CD4-positive, alpha-beta T cell treated with Interleukin-1 beta for 1 hour (primary cell): ENCODE results near the gene ACAA1.
"Not testable (repeated sequence)": the region's sequence is repeated elsewhere in the genome, so short reads cannot be mapped to it uniquely, and the experiment has no call there.

Experiments used
- DNase-seq, 2 donors: peaks; one replicate each; pipeline ENCODE4 v3.0.0-alpha.2; 2020 to 2022

Gene ACAA1

GRCh38 chr3:38153221-38153620 lies 16.3 kb upstream of the ACAA1 start:
- no peak for DNase-seq

- no peak for DNase-seq
Measured at GRCh38 chr3:38152609-38153008, 15.7 kb upstream of the ACAA1 start.

- peak; percentile 28 to 45 for DNase-seq
Measured at GRCh38 chr3:38151667-38152265, 14.8 kb upstream of the ACAA1 start.

- DNase-seq = no peak
Measured at GRCh38 chr3:38150780-38151528, 14.0 kb upstream of the ACAA1 start.

- DNase-seq = no peak
Measured at GRCh38 chr3:38149708-38150107, 12.8 kb upstream of the ACAA1 start.

- no peak for DNase-seq
Measured at GRCh38 chr3:38148311-38148882, 11.5 kb upstream of the ACAA1 start.

GRCh38 chr3:38147421-38147820 lies 10.5 kb upstream of the ACAA1 start:
- no peak for DNase-seq

- no peak for DNase-seq
Measured at GRCh38 chr3:38146504-38146903, 9.6 kb upstream of the ACAA1 start.

GRCh38 chr3:38143511-38143910 lies 6.6 kb upstream of the ACAA1 start:
- no peak for DNase-seq

GRCh38 chr3:38142959-38143358 lies 6.0 kb upstream of the ACAA1 start:
- no peak for DNase-seq

GRCh38 chr3:38141952-38142273 lies 5.0 kb upstream of the ACAA1 start:
- DNase-seq = no peak

- DNase-seq = no peak
Measured at GRCh38 chr3:38141173-38141951, 4.4 kb upstream of the ACAA1 start.

GRCh38 chr3:38140326-38141172 lies 3.6 kb upstream of the ACAA1 start:
- no peak for DNase-seq

- DNase-seq = no peak
Measured at GRCh38 chr3:38139652-38140051, 2.7 kb upstream of the ACAA1 start.

GRCh38 chr3:38139191-38139590 lies 2.3 kb upstream of the ACAA1 start:
- no peak for DNase-seq

- DNase-seq = peak; percentile 79 to 84
Measured at GRCh38 chr3:38138349-38139190, 1.6 kb upstream of the ACAA1 start, which contains the start of gene MYD88. Gene MYD88 (plus strand): TSS chr3:38138661. CDS start chr3:38138701, 40 bp downstream.

GRCh38 chr3:38137615-38138348 lies 855 bp upstream of the ACAA1 start:
- DNase-seq = peak in 1 of 2 donors; percentile 11

- DNase-seq = peak in 1 of 2 donors; percentile 12
Measured at GRCh38 chr3:38136393-38136776, 542 bp downstream of the ACAA1 start.

- DNase-seq = peak in 1 of 2 donors; percentile 30
Measured at GRCh38 chr3:38135621-38136277, 1.2 kb downstream of the ACAA1 start.

- DNase-seq = not testable (repeated sequence)
Measured at GRCh38 chr3:38134517-38135143, 2.3 kb downstream of the ACAA1 start.
